Fibroblast of the aortic adventitia (primary cell): ENCODE data around the gene LMF2. TPM values are rescaled to one million over a fixed set of nuclear protein-coding genes. Genes with fewer than 3 reads are reported as not detected.
A peak's percentile ranks its signal among the peaks of the same experiment; 100 is the strongest.

Experiments
- DNase-seq: peaks from one replicate; pipeline ENCODE4 v3.0.0-alpha.2; 2010; ENCODE audit warnings: low read depth
- H3K4me3 ChIP-seq: 2 replicates; pipeline ENCODE4 v1.5.1; 2011; ENCODE audit warnings: low read depth, mild to moderate bottlenecking, control low read depth, low read length, moderate library complexity
- total RNA-seq: library from RNA; depleted of rRNA; stranded (reverse); fragments of >200 nt; gene quantifications from 2 replicates; pipeline ENCODE4 v1.2.3, GENCODE V29; 2012; ENCODE audit warnings: low replicate concordance
- TF ChIP-seq, protein P1 (sequence below): IDR thresholded peaks from 2 replicates; pipeline ENCODE4 v1.5.1; 2011; ENCODE audit warnings: mild to moderate bottlenecking, low read length, control low read depth, inconsistent platforms; ENCODE audit not compliant: insufficient read depth

Gene LMF2
- total RNA-seq, 1 donor: 50.6 TPM

DNA sequence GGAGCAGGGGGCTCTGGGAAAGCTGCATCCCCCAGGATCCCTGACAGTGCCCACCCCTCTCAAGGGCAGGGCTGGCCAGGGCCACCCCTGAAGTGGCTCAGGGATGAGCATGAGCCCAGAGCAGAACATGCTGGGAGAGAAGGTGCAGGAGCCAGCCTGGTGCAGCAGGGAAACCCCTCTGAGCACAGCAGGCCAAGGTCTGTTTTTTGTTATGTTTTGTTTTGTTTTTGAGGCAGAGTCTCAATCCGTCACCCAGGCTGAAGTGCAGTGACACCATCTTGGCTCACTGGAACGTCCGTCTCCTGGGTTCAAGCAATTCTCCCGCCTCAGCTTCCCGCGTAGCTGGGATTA is 31.9 kb downstream of the LMF2 start:
- no peak for DNase-seq
- TF ChIP-seq, protein P1, sequence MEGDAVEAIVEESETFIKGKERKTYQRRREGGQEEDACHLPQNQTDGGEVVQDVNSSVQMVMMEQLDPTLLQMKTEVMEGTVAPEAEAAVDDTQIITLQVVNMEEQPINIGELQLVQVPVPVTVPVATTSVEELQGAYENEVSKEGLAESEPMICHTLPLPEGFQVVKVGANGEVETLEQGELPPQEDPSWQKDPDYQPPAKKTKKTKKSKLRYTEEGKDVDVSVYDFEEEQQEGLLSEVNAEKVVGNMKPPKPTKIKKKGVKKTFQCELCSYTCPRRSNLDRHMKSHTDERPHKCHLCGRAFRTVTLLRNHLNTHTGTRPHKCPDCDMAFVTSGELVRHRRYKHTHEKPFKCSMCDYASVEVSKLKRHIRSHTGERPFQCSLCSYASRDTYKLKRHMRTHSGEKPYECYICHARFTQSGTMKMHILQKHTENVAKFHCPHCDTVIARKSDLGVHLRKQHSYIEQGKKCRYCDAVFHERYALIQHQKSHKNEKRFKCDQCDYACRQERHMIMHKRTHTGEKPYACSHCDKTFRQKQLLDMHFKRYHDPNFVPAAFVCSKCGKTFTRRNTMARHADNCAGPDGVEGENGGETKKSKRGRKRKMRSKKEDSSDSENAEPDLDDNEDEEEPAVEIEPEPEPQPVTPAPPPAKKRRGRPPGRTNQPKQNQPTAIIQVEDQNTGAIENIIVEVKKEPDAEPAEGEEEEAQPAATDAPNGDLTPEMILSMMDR: no peak
- no peak overlapping the region for H3K4me3 ChIP-seq

DNA sequence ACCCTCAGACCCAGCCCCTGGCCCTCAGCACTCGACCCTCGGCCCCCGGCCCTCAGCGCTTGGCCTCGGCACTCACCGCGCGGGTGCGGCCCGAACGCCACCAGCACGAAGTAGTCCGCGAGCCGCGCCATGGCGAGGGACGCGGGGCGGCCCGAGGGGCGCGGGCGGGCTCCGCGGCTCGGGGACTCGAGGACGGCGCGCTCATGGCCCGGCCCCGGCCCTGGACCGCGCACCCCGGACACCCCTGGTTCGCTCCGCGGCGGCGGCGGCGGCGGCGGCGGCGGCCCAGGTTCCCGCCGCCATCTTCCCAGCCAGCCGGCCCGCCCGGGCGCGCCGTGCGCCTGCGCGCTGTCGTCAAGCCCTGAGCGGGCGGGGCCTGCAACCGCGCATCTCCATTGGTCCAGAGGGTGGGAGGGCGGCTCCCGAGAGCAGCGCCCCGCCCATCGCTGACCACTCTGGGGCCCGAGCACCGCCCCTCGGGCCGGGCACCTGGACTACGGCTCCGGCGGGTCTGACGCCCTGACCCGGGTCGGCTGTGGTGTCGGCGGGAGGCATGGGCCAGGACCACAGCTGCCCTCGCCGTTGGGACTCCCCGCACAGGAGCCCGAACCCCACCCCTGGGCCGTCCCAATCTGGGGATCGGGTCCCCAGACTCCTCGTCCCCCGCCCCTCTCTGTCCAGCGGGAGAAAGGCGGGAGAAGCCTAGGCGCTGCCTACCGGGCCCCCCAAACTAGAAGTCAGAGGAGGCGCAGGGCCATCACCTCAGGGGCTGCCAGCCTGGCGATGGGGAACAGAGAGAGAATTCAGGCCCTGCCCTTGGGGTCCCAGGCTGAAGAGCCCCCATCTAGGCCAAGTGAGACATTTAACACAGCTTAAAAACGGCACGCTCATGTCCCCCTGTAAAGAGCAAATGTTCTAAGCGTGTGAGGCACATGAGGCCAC is 32.5 kb downstream of the LMF2 start, which contains the start of gene SBF1:
Gene SBF1, minus strand, starts transcription at position 326 of the 942 bp plus-strand sequence. Its CDS starts 195 bp downstream, at position 131.
- TF ChIP-seq, protein P1: no peak
- DNase-seq: peak; percentile 82
- peak within 1 kb of the TSS; percentile 74 for H3K4me3 ChIP-seq

- peak overlapping the region; percentile 74 for H3K4me3 ChIP-seq
- DNase-seq: peak; percentile 50
- TF ChIP-seq, protein P1: no peak
Observed at GRCh38 chr22:50473855-50474671, 33.4 kb downstream of the LMF2 start.

DNA sequence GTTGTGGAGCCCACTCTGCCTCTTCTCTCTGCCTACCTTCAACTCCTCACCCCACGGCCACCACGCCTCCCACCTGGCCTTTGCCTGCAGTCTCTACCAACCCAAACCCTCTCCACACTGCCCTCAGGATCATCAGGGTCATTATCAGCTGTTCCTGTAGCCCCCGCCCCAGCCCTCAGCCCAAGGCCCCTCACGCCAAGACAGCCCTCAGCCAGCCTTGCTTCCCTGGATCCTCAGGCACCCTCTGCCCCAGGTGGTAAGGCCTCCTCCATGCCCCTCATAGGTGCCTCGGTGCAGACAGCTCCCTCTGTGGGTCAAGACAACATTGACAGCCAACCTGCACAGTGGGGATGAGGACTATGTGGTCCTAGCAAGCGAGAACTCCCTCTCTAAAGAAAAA is 34.4 kb downstream of the LMF2 start:
- DNase-seq: no peak
- peak overlapping the region; percentile 74 for H3K4me3 ChIP-seq
- TF ChIP-seq, protein P1: peak; percentile 32

DNA sequence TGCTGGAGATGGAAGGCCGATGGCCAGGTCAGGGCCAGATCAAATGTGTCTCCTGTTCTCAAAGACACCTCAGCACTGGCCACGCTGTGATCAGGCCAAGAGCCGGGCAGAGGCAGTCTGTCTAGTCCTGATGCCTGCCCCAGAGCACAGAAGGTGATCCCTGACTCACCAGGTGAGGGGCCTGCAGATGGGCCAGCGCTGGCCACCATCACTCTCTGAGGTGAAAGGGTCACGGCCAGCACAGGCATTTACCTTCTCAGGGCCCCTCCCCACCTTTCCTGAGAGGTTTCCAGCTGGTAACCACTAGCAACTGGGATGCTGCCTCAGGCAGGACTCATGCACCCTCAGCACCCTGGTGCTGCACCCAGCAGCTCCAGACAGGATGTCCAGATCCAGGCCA is 35.5 kb downstream of the LMF2 start:
- no peak for DNase-seq
- no peak overlapping the region for H3K4me3 ChIP-seq
- TF ChIP-seq, protein P1: no peak

DNA sequence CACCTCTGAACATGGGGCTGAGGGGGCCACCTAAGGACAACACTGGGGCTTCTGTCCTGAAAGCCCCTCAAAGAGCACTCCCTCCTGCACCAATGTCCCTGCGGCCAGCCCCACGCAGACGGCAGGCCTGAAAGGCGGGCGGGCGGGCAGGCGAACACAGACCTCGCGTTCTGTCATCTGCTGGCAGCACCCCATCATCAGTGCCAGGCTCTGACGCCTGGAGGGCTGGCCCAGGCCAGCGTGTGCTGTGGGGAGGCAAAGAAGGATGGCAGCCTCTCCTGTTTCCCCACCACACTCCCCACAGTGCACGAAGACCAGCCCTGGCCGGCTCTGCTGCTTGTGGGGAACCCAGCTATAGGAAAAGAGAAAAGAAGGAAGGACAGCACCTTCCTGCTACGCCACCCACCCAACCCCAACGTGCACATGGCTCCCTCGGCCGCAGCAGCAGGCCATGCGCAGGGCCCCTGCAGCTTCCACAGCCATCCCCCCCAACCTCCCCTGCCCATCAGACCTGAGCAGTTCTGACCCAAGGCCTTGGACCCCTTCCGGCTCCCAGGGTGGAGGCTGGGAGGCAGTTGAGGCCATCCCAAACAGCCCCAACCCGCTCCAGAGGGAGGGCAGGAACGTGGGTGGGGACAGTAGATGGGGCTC is 36.2 kb downstream of the LMF2 start:
- TF ChIP-seq, protein P1: no peak
- no peak for DNase-seq
- H3K4me3 ChIP-seq: no peak overlapping the region
